Fibroblast of pulmonary artery (primary cell): ENCODE results near the gene GAD2.
A peak's percentile ranks its signal among the peaks of the same experiment; 100 is the strongest.

ENCODE experiments used
- DNase-seq: peaks from one replicate; pipeline ENCODE4 v3.0.0-alpha.2; 2010; ENCODE audit warnings: low read depth
- H3K4me3 ChIP-seq: replicated peaks from 2 replicates; pipeline ENCODE4 v1.5.1; 2011; ENCODE audit warnings: low read depth, mild to moderate bottlenecking, control low read depth, low read length, moderate library complexity
- CTCF ChIP-seq: IDR thresholded peaks from 2 replicates; pipeline ENCODE4 v1.5.1; 2011; ENCODE audit warnings: mild to moderate bottlenecking, control low read depth, low read length, inconsistent platforms; ENCODE audit errors: missing control alignments

The GAD2 gene

GRCh38 chr10:26214551-26215395 lies 1.8 kb upstream of the GAD2 start:
- no peak overlapping the region for H3K4me3 ChIP-seq
- DNase-seq = no peak
- no peak for TF ChIP-seq CTCF

DNA sequence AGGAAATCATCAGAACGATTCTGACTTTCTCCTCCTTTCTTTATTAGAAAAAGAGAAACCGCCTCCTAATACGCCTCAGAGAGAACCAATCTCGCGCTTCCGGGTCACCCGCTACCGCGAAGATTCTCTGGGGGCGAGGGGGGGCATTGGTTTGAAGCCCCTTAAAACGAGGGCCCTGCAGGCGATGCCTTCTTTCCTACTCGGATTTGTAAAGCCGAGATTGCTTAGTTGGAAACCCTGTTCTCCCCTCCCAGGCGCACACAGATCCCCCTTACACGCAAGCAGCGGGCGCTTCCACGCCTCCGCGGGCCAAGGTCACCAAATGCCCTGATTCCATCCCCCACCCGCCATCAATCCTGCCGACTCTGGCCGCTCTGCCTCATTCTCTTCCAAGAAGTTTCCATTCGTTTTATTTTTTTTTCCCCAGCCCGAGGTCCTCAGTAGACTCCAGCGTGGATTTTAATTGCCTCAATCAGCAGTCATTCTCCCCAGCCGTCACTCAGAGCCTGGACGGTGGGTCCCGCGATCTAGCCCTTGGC lies 1.1 kb upstream of the GAD2 start:
- TF ChIP-seq CTCF = no peak

DNA sequence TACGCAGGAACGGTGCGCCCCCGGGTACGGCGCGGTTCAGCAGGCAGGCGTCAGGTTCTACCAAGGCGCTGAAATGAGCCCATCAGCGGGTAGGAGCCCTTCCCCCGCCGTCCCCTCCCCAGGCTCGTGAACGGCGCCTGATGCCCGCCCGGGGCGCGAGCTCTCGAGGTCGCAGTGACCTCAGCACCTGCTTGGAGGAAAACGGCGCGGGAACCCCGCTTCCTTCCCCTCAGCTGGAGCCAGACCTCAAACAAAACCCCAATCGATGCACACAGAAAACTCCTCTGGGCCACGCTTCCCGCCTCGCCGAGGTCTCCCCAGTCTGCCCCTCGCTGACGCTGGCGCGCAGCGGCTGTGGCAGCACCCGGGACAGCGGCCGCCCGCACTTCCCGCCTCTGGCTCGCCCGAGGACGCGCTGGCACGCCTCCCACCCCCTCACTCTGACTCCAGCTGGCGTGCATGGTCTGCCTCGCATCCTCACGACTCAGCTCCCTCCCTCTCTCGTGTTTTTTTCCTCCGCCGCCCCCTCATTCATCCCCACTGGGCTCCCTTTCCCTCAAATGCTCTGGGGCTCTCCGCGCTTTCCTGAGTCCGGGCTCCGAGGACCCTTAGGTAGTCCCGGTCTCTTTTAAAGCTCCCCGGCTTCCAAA lies 514 bp upstream of the GAD2 start:
- H3K4me3 ChIP-seq = no peak overlapping the region
- DNase-seq = peak; percentile 0
- TF ChIP-seq CTCF = no peak

More for the DNA sequence above, 1.1 kb upstream of the GAD2 start:
- no peak for DNase-seq
- no peak overlapping the region for H3K4me3 ChIP-seq

DNA sequence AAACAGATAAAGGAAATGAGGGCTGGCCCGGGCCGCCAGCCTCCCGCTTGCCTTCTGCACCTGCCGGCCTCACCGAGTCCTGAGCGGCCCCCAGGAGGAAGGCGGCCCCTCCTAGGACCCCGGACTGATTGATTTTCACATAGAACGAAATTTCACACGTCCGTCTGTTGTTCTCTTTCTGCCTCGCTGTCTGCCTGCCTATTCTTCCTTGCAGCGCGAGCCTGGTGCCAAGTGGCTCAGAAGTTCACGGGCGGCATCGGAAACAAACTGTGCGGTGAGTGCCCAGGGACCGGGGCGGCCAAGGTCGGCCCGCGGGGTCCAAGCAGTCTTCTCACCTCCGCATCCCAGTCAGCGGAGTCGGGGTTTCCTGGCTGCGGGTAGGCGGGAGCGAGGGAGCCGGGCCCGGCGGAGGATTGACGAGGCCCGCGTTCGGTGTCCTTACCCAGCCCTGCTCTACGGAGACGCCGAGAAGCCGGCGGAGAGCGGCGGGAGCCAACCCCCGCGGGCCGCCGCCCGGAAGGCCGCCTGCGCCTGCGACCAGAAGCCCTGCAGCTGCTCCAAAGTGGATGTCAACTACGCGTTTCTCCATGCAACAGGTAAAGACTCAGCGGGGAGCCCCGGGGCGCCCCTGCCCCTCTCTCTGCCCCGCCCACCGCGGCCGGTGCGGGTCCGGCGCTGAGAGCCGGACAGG lies 967 bp downstream of the GAD2 start:
- DNase-seq = no peak
- TF ChIP-seq CTCF = no peak
- H3K4me3 ChIP-seq = no peak overlapping the region

DNA sequence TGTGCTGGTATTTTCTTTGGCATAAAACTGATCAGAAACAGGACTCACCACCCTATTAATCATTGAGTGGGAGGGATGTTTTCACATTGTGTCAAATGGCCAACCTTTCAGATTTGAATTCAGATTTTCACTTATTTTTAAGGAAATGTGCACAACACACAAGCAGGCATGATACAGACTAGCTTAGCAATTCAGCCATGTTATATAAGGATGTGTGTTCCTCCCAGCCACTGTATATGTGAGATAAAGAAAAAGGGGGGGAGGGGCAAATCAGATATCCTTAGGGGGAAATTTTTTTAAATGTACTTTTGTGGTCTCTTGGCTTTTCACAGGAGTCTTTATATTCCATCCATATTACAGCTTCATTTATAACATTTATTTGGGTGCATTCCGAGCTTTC lies 3.1 kb downstream of the GAD2 start:
- no peak for DNase-seq
- no peak for TF ChIP-seq CTCF
- no peak overlapping the region for H3K4me3 ChIP-seq

DNA sequence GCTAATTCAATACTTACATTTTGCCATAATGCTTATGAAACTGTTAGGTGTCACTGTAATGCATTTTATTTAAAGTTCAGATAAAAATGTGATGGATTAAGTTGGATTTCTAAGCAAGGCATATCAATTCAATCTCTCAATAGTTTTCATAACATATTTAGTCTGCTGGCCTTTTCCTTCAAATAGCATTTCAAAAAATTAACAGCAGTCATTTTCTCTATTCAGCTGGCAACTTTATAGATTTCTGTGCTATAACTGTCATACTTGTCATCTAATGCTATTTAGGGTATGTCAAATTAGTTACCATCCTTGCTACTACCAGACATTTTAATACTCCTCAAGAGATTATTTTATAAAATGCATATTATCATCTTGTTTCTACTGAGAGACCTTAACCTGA lies 4.3 kb downstream of the GAD2 start:
- no peak for DNase-seq
- no peak overlapping the region for H3K4me3 ChIP-seq
- no peak for TF ChIP-seq CTCF
